WTC11 (cell line): ENCODE results near the gene COL4A2.

Experiments
- ATF2 ChIP-seq: sonication (generic); formaldehyde crosslinking; IDR thresholded peaks from 2 replicates; pipeline ENCODE4 v1.8.1; 2022; ENCODE audit warnings: low read depth, missing genetic modification reagents, borderline replicate concordance
- CTCF ChIP-seq: fragments of 200-600 bp; IDR thresholded peaks from 2 replicates; pipeline ENCODE4 v1.8.0; 2022; ENCODE audit warnings: antibody characterized with exemption
- ESRRA ChIP-seq: sonication (generic); formaldehyde crosslinking; IDR thresholded peaks from 2 replicates; pipeline ENCODE4 v1.8.1; 2022; ENCODE audit warnings: mild to moderate bottlenecking, missing genetic modification reagents, borderline replicate concordance
- IRF2 ChIP-seq: sonication (generic); formaldehyde crosslinking; IDR thresholded peaks from 2 replicates; pipeline ENCODE4 v1.8.0; 2022; ENCODE audit warnings: low read depth, missing genetic modification reagents, borderline replicate concordance
- JUN ChIP-seq: sonication (generic); formaldehyde crosslinking; IDR thresholded peaks from 2 replicates; pipeline ENCODE4 v1.8.0; 2023; ENCODE audit warnings: mild to moderate bottlenecking, missing genetic modification reagents
- MXD4 ChIP-seq: fragments of 250-450 bp; sonication (Bioruptor Pico); IDR thresholded peaks from 2 replicates; pipeline ENCODE4 v1.8.0; 2021; ENCODE audit warnings: mild to moderate bottlenecking, moderate library complexity, borderline replicate concordance
- NFE2L1 ChIP-seq: sonication (generic); formaldehyde crosslinking; IDR thresholded peaks from 2 replicates; pipeline ENCODE4 v1.8.1; 2023; ENCODE audit warnings: missing genetic modification reagents
- RELA ChIP-seq: sonication (generic); formaldehyde crosslinking; IDR thresholded peaks from 2 replicates; pipeline ENCODE4 v1.8.1; 2022; ENCODE audit warnings: missing genetic modification reagents, mild to moderate bottlenecking, borderline replicate concordance
- ZNF263 ChIP-seq: sonication (generic); formaldehyde crosslinking; IDR thresholded peaks from 2 replicates; pipeline ENCODE4 v1.8.1; 2022; ENCODE audit warnings: low read depth, mild to moderate bottlenecking, moderate library complexity, missing genetic modification reagents
- ZNF671 ChIP-seq: fragments of 250-450 bp; sonication (Bioruptor Pico); IDR thresholded peaks from 2 replicates; pipeline ENCODE4 v1.8.0; 2021; ENCODE audit warnings: mild to moderate bottlenecking
- TF ChIP-seq, protein P1 (sequence below): sonication (generic); formaldehyde crosslinking; IDR thresholded peaks from 2 replicates; pipeline ENCODE4 v1.8.0; 2022; ENCODE audit warnings: mild to moderate bottlenecking, missing genetic modification reagents

DNA sequence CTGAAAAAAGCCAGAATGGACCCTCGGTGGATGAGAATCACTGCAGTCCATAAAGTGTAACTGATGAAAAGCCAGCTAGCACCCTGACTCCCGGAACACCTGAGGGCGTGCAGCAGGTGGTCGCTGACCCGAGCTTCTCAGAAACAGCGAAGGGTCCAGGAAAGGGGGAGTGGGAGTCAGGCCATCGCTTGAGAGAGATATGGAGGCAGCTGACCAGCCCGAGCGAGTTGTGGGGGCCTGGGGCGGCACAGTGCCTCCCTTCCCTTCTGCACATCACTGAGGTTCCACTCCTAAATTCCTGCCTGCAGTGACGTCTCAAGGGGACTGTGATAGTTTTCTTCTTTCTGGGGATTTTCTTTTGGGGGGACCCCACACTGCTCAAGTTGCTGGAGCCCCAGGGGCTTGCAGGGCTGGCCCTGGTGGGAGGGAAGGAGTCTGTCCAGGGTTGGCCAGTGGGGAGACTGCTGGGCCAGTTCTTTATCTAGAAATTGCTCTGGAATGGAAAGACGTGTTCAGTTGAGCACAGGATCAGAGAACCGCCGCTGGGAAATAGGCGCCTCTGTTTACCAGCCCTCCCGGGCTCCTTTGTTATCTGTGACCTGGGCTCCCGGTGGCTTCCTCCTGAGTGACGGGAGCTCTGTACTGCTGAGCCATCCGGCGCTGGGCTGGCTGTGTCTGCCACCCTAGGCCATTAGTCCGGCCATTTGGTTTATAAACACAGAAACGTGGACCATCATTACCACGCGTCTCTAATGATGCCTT, 183.1 kb downstream of the COL4A2 start:
- TF ChIP-seq ZNF263 (CRISPR knock-in tag) = no peak
- TF ChIP-seq MXD4 = no peak
- no peak for TF ChIP-seq ZNF671
- no peak for TF ChIP-seq CTCF
- TF ChIP-seq ATF2 = no peak
- no peak for TF ChIP-seq RELA (CRISPR knock-in tag)
- no peak for TF ChIP-seq NFE2L1
- TF ChIP-seq, protein P1, sequence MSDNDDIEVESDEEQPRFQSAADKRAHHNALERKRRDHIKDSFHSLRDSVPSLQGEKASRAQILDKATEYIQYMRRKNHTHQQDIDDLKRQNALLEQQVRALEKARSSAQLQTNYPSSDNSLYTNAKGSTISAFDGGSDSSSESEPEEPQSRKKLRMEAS (CRISPR knock-in tag) = no peak
- no peak for TF ChIP-seq ESRRA (CRISPR knock-in tag)
- no peak for TF ChIP-seq JUN (CRISPR knock-in tag)
- no peak for TF ChIP-seq IRF2 (CRISPR knock-in tag)
